ENCODE measurements around the gene SSTR3. TPM values are rescaled to one million over a fixed set of nuclear protein-coding genes. Genes with fewer than 3 reads are reported as not detected.

SSTR3 gene
- total RNA-seq, 1 donor from 2014 or later: 2.4 TPM

- Mint-ChIP-seq H3K4me3 (no peak overlapping the region), H3K27ac (no peak overlapping the region)
Measured at GRCh38 chr22:37164505-37164887, 47.8 kb downstream of the SSTR3 start.

GRCh38 chr22:37163575-37164504 lies 48.4 kb downstream of the SSTR3 start:
- no peak for DNase-seq (ENCODE audit: extremely low spot score, unreplicated experiment)
- peaks cover 13% of the 10 kb centered on the region for H3K27me3 Mint-ChIP-seq
- H3K36me3 Mint-ChIP-seq: no peaks in the 10 kb centered on the region
- TF ChIP-seq CTCF (conservative IDR thresholded peaks at IDR 0.05): no peak
- H3K27ac Mint-ChIP-seq: no peak overlapping the region
- H3K9me3 Mint-ChIP-seq: no peaks in the 10 kb centered on the region
- H3K4me3 Mint-ChIP-seq: no peak overlapping the region
- peaks cover 11% of the 10 kb centered on the region for H3K4me1 Mint-ChIP-seq (ENCODE audit: unreplicated experiment)

More at GRCh38 chr22:37164505-37164887, 47.8 kb downstream of the SSTR3 start:
- Mint-ChIP-seq H3K27me3 (peaks cover 6% of the 10 kb centered on the region), H3K4me1 (ENCODE audit: unreplicated experiment) (peaks cover 11% of the 10 kb centered on the region), H3K36me3 (no peaks in the 10 kb centered on the region), H3K9me3 (no peaks in the 10 kb centered on the region)
- DNase-seq (ENCODE audit: extremely low spot score, unreplicated experiment): no peak
- TF ChIP-seq CTCF (conservative IDR thresholded peaks at IDR 0.05): no peak

GRCh38 chr22:37163096-37163489 lies 49.2 kb downstream of the SSTR3 start:
- TF ChIP-seq CTCF (conservative IDR thresholded peaks at IDR 0.05): no peak
- Mint-ChIP-seq H3K9me3 (no peaks in the 10 kb centered on the region), H3K4me1 (ENCODE audit: unreplicated experiment) (peaks cover 11% of the 10 kb centered on the region), H3K4me3 (no peak overlapping the region), H3K27me3 (peaks cover 16% of the 10 kb centered on the region), H3K27ac (no peak overlapping the region), H3K36me3 (no peaks in the 10 kb centered on the region)
- DNase-seq (ENCODE audit: extremely low spot score, unreplicated experiment): no peak

GRCh38 chr22:37162221-37163095 lies 49.8 kb downstream of the SSTR3 start:
- Mint-ChIP-seq H3K4me1 (ENCODE audit: unreplicated experiment) (peaks cover 6% of the 10 kb centered on the region), H3K9me3 (no peaks in the 10 kb centered on the region), H3K27ac (no peak overlapping the region), H3K36me3 (no peaks in the 10 kb centered on the region), H3K4me3 (no peak overlapping the region), H3K27me3 (peaks cover 22% of the 10 kb centered on the region)
- no peak for TF ChIP-seq CTCF (conservative IDR thresholded peaks at IDR 0.05)
- DNase-seq (ENCODE audit: extremely low spot score, unreplicated experiment): no peak

GRCh38 chr22:37161443-37161842 lies 50.8 kb downstream of the SSTR3 start:
- Mint-ChIP-seq H3K27ac (no peak overlapping the region), H3K4me3 (no peak overlapping the region), H3K36me3 (no peaks in the 10 kb centered on the region), H3K27me3 (peaks cover 27% of the 10 kb centered on the region), H3K4me1 (ENCODE audit: unreplicated experiment) (peaks cover 2% of the 10 kb centered on the region), H3K9me3 (no peaks in the 10 kb centered on the region)
- TF ChIP-seq CTCF (conservative IDR thresholded peaks at IDR 0.05): no peak
- no peak for DNase-seq (ENCODE audit: extremely low spot score, unreplicated experiment)
